ENCODE results near the gene FOXRED2. TPM values are rescaled to one million over a fixed set of nuclear protein-coding genes. Genes with fewer than 3 reads are reported as not detected.

FOXRED2 gene
- total RNA-seq, 1 donor from 2014 or later, result 13.2 TPM

GRCh38 chr22:36463783-36464184 is 43.1 kb downstream of the FOXRED2 start:
- Histone ChIP-seq H3K27me3 (ENCODE audit: low read depth) (no peaks in the 10 kb centered on the region), H3K27ac (peak overlapping the region; percentile 79), H3K4me3 (no peak overlapping the region), H3K4me1 (peaks cover 75% of the 10 kb centered on the region), H3K9me3 (no peaks in the 10 kb centered on the region), H3K36me3 (peaks cover 7% of the 10 kb centered on the region)
- no peak for TF ChIP-seq CTCF (IDR thresholded peaks at IDR 0.05)
- ATAC-seq, result peak; percentile 16 to 35
- intact Hi-C loops (cut with DNase I), result no loop called here
- DNase-seq, result no peak

DNA sequence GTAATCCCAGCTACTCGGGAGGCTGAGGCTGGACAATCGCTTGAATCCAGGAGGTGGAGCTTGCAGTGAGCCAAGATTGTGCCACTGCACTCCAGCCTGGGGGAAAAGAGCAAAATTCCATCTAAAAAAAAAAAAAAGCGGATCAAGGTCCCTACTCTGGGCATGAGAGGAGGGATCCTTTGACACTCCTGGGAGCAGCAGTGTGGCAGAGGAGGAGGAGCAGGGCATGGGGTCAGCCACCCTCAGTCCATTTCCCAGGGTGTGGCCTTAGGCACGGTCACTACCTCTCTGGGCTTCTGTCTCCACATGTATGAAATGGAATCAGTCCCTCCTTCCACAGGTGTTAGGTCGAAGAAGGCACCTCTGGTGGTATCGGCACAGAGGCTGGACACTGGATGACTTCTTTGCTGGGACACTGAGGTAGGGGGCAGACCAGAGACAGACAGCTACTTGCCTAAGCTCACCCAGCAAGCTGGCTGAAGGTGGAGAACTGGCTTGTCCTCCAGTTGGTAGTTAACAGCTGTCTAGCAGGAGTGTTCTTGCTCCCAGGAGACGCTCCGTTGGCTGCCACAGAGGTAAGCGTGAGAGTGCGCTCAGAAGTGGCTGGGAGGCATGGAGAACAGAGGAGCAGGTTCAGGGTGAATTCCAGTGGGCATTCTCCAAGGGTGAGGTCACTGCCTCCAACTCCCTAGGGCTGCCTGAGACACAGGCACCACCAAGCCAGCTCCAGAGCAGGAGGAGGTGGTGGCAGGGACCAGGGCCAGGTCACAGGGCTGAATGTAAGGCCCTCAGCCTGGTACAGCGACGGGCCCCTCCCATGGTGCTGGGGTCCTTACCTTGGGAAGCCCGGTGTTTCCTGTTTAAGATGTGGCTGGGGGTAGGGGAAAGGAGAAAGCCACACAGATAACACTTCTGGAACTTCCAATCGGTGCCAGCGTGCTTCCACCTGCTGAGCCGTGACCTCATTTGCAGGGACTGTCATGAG is 44.9 kb downstream of the FOXRED2 start:
- Histone ChIP-seq H3K4me3 (no peak overlapping the region), H3K27me3 (ENCODE audit: low read depth) (no peaks in the 10 kb centered on the region), H3K27ac (peak overlapping the region; percentile 79), H3K36me3 (peaks cover 4% of the 10 kb centered on the region), H3K4me1 (peaks cover 68% of the 10 kb centered on the region), H3K9me3 (no peaks in the 10 kb centered on the region)
- intact Hi-C loops (cut with DNase I), result no loop called here
- TF ChIP-seq CTCF (IDR thresholded peaks at IDR 0.05), result no peak
- DNase-seq (peak; percentile 79), ATAC-seq (peak; percentile 78 to 84)

DNA sequence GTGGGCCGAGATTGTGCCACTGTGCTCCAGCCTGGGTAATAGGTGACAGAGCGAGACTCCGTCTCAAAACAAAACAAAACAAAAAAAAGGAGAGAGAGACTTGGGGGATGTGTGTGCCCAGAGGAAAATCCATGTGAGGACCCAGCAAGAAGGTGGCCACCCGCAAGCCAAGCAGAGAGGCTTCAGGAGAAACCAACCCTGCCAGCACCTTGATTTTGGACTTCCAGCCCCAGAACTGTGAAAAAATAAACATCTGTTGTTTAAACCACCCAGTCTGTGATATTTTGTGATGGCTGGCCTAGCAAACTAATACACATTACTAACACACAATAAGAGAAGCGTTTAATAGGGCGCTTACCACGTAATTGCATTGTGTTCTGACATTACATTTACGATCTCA is 46.6 kb downstream of the FOXRED2 start:
- intact Hi-C loops (cut with DNase I), result no loop called here
- Histone ChIP-seq H3K36me3 (no peaks in the 10 kb centered on the region), H3K9me3 (no peaks in the 10 kb centered on the region), H3K27ac (no peak overlapping the region), H3K27me3 (ENCODE audit: low read depth) (no peaks in the 10 kb centered on the region), H3K4me3 (no peak overlapping the region), H3K4me1 (peaks cover 60% of the 10 kb centered on the region)
- no peak for TF ChIP-seq CTCF (IDR thresholded peaks at IDR 0.05)
- ATAC-seq, result no peak
- no peak for DNase-seq

- DNase-seq (no peak), ATAC-seq (no peak)
- Histone ChIP-seq H3K27ac (peak overlapping the region; percentile 77), H3K36me3 (no peaks in the 10 kb centered on the region), H3K4me1 (peaks cover 60% of the 10 kb centered on the region), H3K4me3 (no peak overlapping the region), H3K9me3 (no peaks in the 10 kb centered on the region), H3K27me3 (ENCODE audit: low read depth) (no peaks in the 10 kb centered on the region)
- no peak for TF ChIP-seq CTCF (IDR thresholded peaks at IDR 0.05)
- intact Hi-C loops (cut with DNase I), result no loop called here
Measured at GRCh38 chr22:36457688-36458450, 49.0 kb downstream of the FOXRED2 start.

- no peak for DNase-seq
- Histone ChIP-seq H3K27me3 (ENCODE audit: low read depth) (no peaks in the 10 kb centered on the region), H3K27ac (peak overlapping the region; percentile 92), H3K4me3 (no peak overlapping the region), H3K9me3 (no peaks in the 10 kb centered on the region), H3K4me1 (peaks cover 60% of the 10 kb centered on the region), H3K36me3 (no peaks in the 10 kb centered on the region)
- TF ChIP-seq CTCF (IDR thresholded peaks at IDR 0.05), result no peak
- no peak for ATAC-seq
- intact Hi-C loops (cut with DNase I), result no loop called here
Measured at GRCh38 chr22:36456464-36456845, 50.4 kb downstream of the FOXRED2 start.

All from lower lobe of right lung (tissue), 2 donors.